HepG2 (cell line): Measurements from ENCODE around the gene THAP3. TPM values are rescaled to one million over a fixed set of nuclear protein-coding genes. Genes with fewer than 3 reads are reported as not detected.
A peak's percentile ranks its signal among the peaks of the same experiment; 100 is the strongest.

Experiments
- ADNP ChIP-seq: sonication (generic); formaldehyde crosslinking; IDR thresholded peaks from 2 replicates; pipeline ENCODE4 v1.4.0; 2020; ENCODE audit warnings: missing genetic modification reagents
- DNMT1 ChIP-seq: sonication (generic); formaldehyde crosslinking; IDR thresholded peaks from 2 replicates; pipeline ENCODE4 v1.5.1; 2020; ENCODE audit warnings: mild to moderate bottlenecking, missing genetic modification reagents
- EZH2 ChIP-seq: conservative IDR thresholded peaks from 2 replicates; pipeline ENCODE4 v1.6.1; 2012; ENCODE audit warnings: mild to moderate bottlenecking, low read depth, low read length, moderate library complexity
- FOXP1 ChIP-seq, 2 experiments: fragments of 450-650 bp in 1 of 2; IDR thresholded peaks; 2 replicates each; pipeline ENCODE4 v1.6.1; 2017 to 2018; ENCODE audit warnings: antibody characterized with exemption in 1 of 2
- GTF2F1 ChIP-seq: fragments of 150-350 bp; IDR thresholded peaks from 2 replicates; pipeline ENCODE4 v1.6.1; 2014; ENCODE audit warnings: low read length
- HNRNPK ChIP-seq: fragments of 200-400 bp; formaldehyde crosslinking; IDR thresholded peaks from 2 replicates; pipeline ENCODE4 v1.6.1; 2018; ENCODE audit warnings: low read length, low read depth, moderate library complexity, mild to moderate bottlenecking; ENCODE audit not compliant: poor library complexity, severe bottlenecking
- IRF2 ChIP-seq: IDR thresholded peaks from 2 replicates; pipeline ENCODE4 v1.6.1; 2018; ENCODE audit warnings: missing genetic modification reagents, missing compliant biosample characterization
- MEIS1 ChIP-seq: sonication (generic); formaldehyde crosslinking; IDR thresholded peaks from 2 replicates; pipeline ENCODE4 v1.9.0; 2021; ENCODE audit warnings: mild to moderate bottlenecking, missing genetic modification reagents, moderate library complexity, borderline replicate concordance
- REXO4 ChIP-seq: sonication (generic); formaldehyde crosslinking; IDR thresholded peaks from 2 replicates; pipeline ENCODE4 v1.8.0; 2022; ENCODE audit warnings: missing genetic modification reagents, mild to moderate bottlenecking, borderline replicate concordance
- SIN3A ChIP-seq: IDR thresholded peaks from 2 replicates; pipeline ENCODE4 v1.6.1; 2011; ENCODE audit warnings: low read depth, mild to moderate bottlenecking, control low read depth, low read length, borderline replicate concordance
- SRSF4 ChIP-seq: fragments of 200-400 bp; formaldehyde crosslinking; IDR thresholded peaks from one replicate; pipeline ENCODE4 v1.6.1; 2018; ENCODE audit warnings: mild to moderate bottlenecking, low read depth, low read length, moderate library complexity; ENCODE audit not compliant: poor library complexity, severe bottlenecking
- STAT5B ChIP-seq: sonication (generic); formaldehyde crosslinking; IDR thresholded peaks from 2 replicates; pipeline ENCODE4 v1.4.0; 2020; ENCODE audit warnings: missing genetic modification reagents
- ZBTB7A ChIP-seq: sonication (generic); formaldehyde crosslinking; IDR thresholded peaks from 2 replicates; pipeline ENCODE4 v1.8.0; 2022; ENCODE audit warnings: mild to moderate bottlenecking, missing genetic modification reagents
- ZFP37 ChIP-seq: sonication (generic); formaldehyde crosslinking; IDR thresholded peaks from 2 replicates; pipeline ENCODE4 v1.4.0; 2020; ENCODE audit warnings: missing genetic modification reagents, borderline replicate concordance
- ZNF282 ChIP-seq: fragments of 450-650 bp; IDR thresholded peaks from 2 replicates; pipeline ENCODE4 v1.6.1; 2018; ENCODE audit not compliant: partially characterized antibody
- ZNF546 ChIP-seq: sonication (generic); formaldehyde crosslinking; conservative IDR thresholded peaks from 2 replicates; pipeline ENCODE4 v1.8.1; 2023; ENCODE audit warnings: mild to moderate bottlenecking, missing genetic modification reagents
- ZNF547 ChIP-seq: sonication (generic); formaldehyde crosslinking; IDR thresholded peaks from 2 replicates; pipeline ENCODE4 v1.5.1; 2020; ENCODE audit warnings: mild to moderate bottlenecking, missing genetic modification reagents
- ZNF615 ChIP-seq: sonication (generic); formaldehyde crosslinking; IDR thresholded peaks from 2 replicates; pipeline ENCODE4 v1.5.0; 2020; ENCODE audit warnings: mild to moderate bottlenecking, missing genetic modification reagents, borderline replicate concordance
- ZSCAN29 ChIP-seq: sonication (generic); formaldehyde crosslinking; conservative IDR thresholded peaks from 2 replicates; pipeline ENCODE4 v1.4.0; 2020; ENCODE audit warnings: mild to moderate bottlenecking, missing genetic modification reagents
- polyA plus RNA-seq, 8 experiments: library from polyadenylated mRNA; depleted of rRNA in 3 of 8; stranded (reverse) in 7 of 8; unstranded in 1 of 8; fragments of >200 nt; fragmentation: Illumina TruSeq in 4 of 8; extraction: Trizol in 4 of 8; gene quantifications; 2 replicates each; pipeline versions ENCODE4 v1.2.1 to v1.2.3, GENCODE V29; 2011 to 2016; ENCODE audit warnings: low read depth in 4 of 8, missing spikeins in 1 of 8, mixed read lengths in 1 of 8; ENCODE audit not compliant: insufficient read depth in 1 of 8
- total RNA-seq, 5 experiments: library from RNA; depleted of rRNA; stranded (reverse); fragments of >200 nt; fragmentation: Illumina TruSeq; extraction: Trizol; gene quantifications; 2 replicates each; pipeline ENCODE4 v1.2.3, GENCODE V29; 2016; ENCODE audit warnings: low read depth in 1 of 5
- TF ChIP-seq, protein P1 (sequence below): sonication (generic); formaldehyde crosslinking; IDR thresholded peaks from 2 replicates; pipeline ENCODE4 v1.4.0; 2020; ENCODE audit warnings: missing genetic modification reagents
- TF ChIP-seq, protein P2 (sequence below): sonication (generic); formaldehyde crosslinking; IDR thresholded peaks from one replicate; pipeline ENCODE4 v1.5.1; 2020; ENCODE audit warnings: mild to moderate bottlenecking, missing genetic modification reagents; ENCODE audit errors: not compliant biosample characterization

The THAP3 gene
- total and polyA plus RNA-seq, 2 of the 13 experiments (the other 11 are each of a cell fraction or from before 2014, with no cell fraction given), result 10.3 to 14.9 TPM

DNA sequence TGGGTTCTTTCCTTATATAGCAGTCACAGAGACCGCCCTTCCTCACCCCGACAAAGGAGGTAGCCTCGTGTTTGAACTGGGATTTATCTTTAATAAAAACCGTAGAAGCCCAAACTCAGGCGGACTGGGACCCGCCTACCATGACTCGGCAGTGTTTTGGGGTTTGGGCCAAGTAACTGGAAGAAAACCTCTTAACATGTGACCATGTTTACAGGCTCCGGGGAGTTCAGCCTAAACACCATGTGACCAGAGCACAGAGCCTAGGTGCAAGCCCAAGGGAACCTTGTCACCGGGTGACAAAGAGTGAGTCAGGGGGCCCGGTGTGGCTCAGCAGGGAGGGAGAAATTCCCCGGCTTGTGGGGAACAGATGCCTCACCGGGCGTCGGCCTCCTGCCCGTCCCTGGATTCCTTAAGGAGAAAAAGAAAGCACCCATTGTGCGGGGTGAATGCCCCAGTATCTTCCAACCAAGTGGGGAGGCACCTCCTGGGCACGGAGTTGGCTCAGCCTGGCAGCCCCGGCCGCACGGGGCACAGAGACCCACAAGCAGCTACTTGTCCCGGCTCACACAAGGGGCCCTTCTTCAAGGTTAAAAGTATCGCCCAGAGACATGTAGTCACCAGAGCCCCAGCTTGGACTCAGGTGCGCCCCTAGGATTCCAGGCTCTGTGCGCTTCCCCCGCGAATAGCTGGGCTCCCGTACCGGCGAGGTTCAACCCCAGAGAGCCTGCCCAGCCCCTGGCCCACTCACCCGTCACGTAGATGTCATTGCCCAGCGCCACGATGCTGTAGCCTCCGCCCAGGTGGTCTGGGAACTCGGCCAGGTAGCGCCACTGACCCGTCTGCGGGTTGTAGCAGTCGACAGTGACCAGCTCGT, 23.4 kb upstream of the THAP3 start (continued):
- no peak for TF ChIP-seq ZBTB7A
- TF ChIP-seq ZFP37 (CRISPR knock-in tag), result 0 out of 2 replicates have a peak, but pooled peaks have one; percentile 34
- no peak for TF ChIP-seq ADNP (CRISPR knock-in tag)
- no peak for TF ChIP-seq ZNF282
- no peak for TF ChIP-seq ZNF547 (CRISPR knock-in tag)
- TF ChIP-seq, protein P1, sequence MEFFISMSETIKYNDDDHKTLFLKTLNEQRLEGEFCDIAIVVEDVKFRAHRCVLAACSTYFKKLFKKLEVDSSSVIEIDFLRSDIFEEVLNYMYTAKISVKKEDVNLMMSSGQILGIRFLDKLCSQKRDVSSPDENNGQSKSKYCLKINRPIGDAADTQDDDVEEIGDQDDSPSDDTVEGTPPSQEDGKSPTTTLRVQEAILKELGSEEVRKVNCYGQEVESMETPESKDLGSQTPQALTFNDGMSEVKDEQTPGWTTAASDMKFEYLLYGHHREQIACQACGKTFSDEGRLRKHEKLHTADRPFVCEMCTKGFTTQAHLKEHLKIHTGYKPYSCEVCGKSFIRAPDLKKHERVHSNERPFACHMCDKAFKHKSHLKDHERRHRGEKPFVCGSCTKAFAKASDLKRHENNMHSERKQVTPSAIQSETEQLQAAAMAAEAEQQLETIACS (CRISPR knock-in tag), result no peak; the same call in 1 of the 2 replicates
- TF ChIP-seq, protein P2, sequence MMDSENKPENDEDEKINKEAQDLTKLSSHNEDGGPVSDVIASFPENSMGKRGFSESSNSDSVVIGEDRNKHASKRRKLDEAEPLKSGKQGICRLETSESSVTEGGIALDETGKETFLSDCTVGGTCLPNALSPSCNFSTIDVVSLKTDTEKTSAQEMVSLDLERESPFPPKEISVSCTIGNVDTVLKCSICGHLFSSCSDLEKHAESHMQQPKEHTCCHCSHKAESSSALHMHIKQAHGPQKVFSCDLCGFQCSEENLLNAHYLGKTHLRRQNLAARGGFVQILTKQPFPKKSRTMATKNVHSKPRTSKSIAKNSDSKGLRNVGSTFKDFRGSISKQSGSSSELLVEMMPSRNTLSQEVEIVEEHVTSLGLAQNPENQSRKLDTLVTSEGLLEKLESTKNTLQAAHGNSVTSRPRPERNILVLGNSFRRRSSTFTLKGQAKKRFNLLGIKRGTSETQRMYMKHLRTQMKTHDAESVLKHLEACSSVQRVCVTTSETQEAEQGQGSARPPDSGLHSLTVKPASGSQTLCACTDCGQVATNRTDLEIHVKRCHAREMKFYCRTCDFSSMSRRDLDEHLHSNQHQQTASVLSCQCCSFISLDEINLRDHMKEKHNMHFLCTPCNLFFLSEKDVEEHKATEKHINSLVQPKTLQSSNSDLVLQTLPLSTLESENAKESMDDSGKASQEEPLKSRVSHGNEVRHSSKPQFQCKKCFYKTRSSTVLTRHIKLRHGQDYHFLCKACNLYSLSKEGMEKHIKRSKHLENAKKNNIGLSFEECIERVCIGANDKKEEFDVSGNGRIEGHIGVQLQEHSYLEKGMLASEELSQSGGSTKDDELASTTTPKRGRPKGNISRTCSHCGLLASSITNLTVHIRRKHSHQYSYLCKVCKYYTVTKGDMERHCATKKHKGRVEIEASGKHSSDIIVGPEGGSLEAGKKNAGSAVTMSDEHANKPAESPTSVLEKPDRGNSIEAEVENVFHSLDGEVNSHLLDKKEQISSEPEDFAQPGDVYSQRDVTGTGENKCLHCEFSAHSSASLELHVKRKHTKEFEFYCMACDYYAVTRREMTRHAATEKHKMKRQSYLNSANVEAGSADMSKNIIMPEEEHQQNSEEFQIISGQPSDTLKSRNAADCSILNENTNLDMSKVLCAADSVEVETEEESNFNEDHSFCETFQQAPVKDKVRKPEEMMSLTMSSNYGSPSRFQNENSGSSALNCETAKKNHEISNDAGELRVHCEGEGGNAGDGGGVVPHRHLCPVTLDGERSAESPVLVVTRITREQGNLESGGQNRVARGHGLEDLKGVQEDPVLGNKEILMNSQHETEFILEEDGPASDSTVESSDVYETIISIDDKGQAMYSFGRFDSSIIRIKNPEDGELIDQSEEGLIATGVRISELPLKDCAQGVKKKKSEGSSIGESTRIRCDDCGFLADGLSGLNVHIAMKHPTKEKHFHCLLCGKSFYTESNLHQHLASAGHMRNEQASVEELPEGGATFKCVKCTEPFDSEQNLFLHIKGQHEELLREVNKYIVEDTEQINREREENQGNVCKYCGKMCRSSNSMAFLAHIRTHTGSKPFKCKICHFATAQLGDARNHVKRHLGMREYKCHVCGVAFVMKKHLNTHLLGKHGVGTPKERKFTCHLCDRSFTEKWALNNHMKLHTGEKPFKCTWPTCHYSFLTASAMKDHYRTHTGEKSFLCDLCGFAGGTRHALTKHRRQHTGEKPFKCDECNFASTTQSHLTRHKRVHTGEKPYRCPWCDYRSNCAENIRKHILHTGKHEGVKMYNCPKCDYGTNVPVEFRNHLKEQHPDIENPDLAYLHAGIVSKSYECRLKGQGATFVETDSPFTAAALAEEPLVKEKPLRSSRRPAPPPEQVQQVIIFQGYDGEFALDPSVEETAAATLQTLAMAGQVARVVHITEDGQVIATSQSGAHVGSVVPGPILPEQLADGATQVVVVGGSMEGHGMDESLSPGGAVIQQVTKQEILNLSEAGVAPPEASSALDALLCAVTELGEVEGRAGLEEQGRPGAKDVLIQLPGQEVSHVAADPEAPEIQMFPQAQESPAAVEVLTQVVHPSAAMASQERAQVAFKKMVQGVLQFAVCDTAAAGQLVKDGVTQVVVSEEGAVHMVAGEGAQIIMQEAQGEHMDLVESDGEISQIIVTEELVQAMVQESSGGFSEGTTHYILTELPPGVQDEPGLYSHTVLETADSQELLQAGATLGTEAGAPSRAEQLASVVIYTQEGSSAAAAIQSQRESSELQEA (CRISPR knock-in tag), result no peak
- no peak for TF ChIP-seq IRF2 (CRISPR knock-in tag)
- TF ChIP-seq REXO4 (CRISPR knock-in tag), result no peak
- peak; percentile 94; the same call in 1 of the 2 replicates for TF ChIP-seq SIN3A
- TF ChIP-seq SRSF4, result no peak
- TF ChIP-seq EZH2, result no peak
- TF ChIP-seq FOXP1 (IDR thresholded peaks at IDR 0.05), result no peak
- peak; percentile 71 for TF ChIP-seq FOXP1 (CRISPR knock-in tag; IDR thresholded peaks at IDR 0.05)
- no peak for TF ChIP-seq HNRNPK
- no peak for TF ChIP-seq ZNF615 (CRISPR knock-in tag)
- no peak for TF ChIP-seq GTF2F1
- TF ChIP-seq ZSCAN29 (CRISPR knock-in tag), result no peak
- 0 out of 2 replicates have a peak, but pooled peaks have one; percentile 61 for TF ChIP-seq MEIS1 (CRISPR knock-in tag)
- no peak for TF ChIP-seq DNMT1 (CRISPR knock-in tag)
- TF ChIP-seq ZNF546, result no peak
- TF ChIP-seq STAT5B, result no peak
